ENCODE measurements around the gene SLC31A2.

GRCh38 chr9:113210815-113211214 is 60.0 kb downstream of the SLC31A2 start:
- TF ChIP-seq CTCF (IDR thresholded peaks at IDR 0.05) (no peak), EZH2 (IDR thresholded peaks at IDR 0.05; ENCODE audit: borderline replicate concordance, insufficient read depth, low read depth, low read length, poor library complexity, severe bottlenecking) (no peak)
